OCI-LY1 (cell line): ENCODE results near the gene DLX6.

ENCODE experiments used
- H2AFZ ChIP-seq: fragments of 200-600 bp; sonication (generic), shearing (Covaris generic); 2 replicates; pipeline ENCODE4 v1.6.0; 2014; ENCODE audit warnings: antibody characterized with exemption, mild to moderate bottlenecking, low read length
- H3F3A ChIP-seq: fragments of 200-600 bp; sonication (generic), shearing (Covaris generic); 2 replicates; pipeline ENCODE4 v1.6.0; 2014; ENCODE audit warnings: mild to moderate bottlenecking, antibody characterized with exemption, low read length, moderate library complexity; ENCODE audit not compliant: insufficient read depth
- H3K27ac ChIP-seq: fragments of 200-600 bp; sonication (generic); 2 replicates; pipeline ENCODE4 v1.5.1; 2014; ENCODE audit warnings: low read length, mixed run types, mild to moderate bottlenecking, low read depth; ENCODE audit not compliant: poor library complexity, severe bottlenecking
- H3K27me3 ChIP-seq: fragments of 200-600 bp; sonication (generic); 2 replicates; pipeline ENCODE4 v1.6.0; 2014; ENCODE audit warnings: antibody characterized with exemption, mild to moderate bottlenecking, low read length, moderate library complexity; ENCODE audit not compliant: insufficient read depth
- H3K36me3 ChIP-seq: fragments of 200-600 bp; sonication (generic); 2 replicates; pipeline ENCODE4 v1.6.1; 2014; ENCODE audit warnings: mild to moderate bottlenecking, antibody characterized with exemption, low read length, moderate library complexity, mixed read lengths; ENCODE audit not compliant: insufficient read depth
- H3K4me1 ChIP-seq: fragments of 200-600 bp; sonication (generic); 2 replicates; pipeline ENCODE4 v1.5.1; 2014; ENCODE audit warnings: mild to moderate bottlenecking, low read length, moderate library complexity; ENCODE audit not compliant: insufficient read depth, severe bottlenecking
- H3K4me2 ChIP-seq: fragments of 200-600 bp; sonication (generic), shearing (Covaris generic); 2 replicates; pipeline ENCODE4 v1.6.1; 2014; ENCODE audit warnings: low read length
- H3K4me3 ChIP-seq: fragments of 200-600 bp; sonication (generic); 2 replicates; pipeline ENCODE4 v1.5.1; 2014; ENCODE audit warnings: low read length, low read depth, mild to moderate bottlenecking, mixed read lengths; ENCODE audit not compliant: poor library complexity, severe bottlenecking
- H3K79me2 ChIP-seq: fragments of 200-600 bp; shearing (Covaris generic); 2 replicates; pipeline ENCODE4 v1.6.1; 2016; ENCODE audit warnings: mixed run types, low read length, mixed read lengths; ENCODE audit not compliant: insufficient read depth
- H3K9ac ChIP-seq: fragments of 200-600 bp; sonication (generic), shearing (Covaris generic); 2 replicates; pipeline ENCODE4 v1.6.1; 2014; ENCODE audit warnings: mild to moderate bottlenecking, low read length, mixed read lengths
- H3K9me2 ChIP-seq: fragments of 200-600 bp; sonication (generic), shearing (Covaris generic); 2 replicates; pipeline ENCODE4 v1.6.1; 2014; ENCODE audit warnings: low read depth, mild to moderate bottlenecking, low read length, mixed read lengths
- H3K9me3 ChIP-seq: fragments of 200-600 bp; shearing (Covaris generic); 2 replicates; pipeline ENCODE4 v1.6.1; 2014; ENCODE audit warnings: low read length, mixed read lengths
- H4K20me1 ChIP-seq: fragments of 200-600 bp; sonication (generic), shearing (Covaris generic); 2 replicates; pipeline ENCODE4 v1.6.0; 2016; ENCODE audit warnings: mild to moderate bottlenecking, low read length; ENCODE audit not compliant: insufficient read depth
- CTCF ChIP-seq: fragments of 200-600 bp; sonication (generic), shearing (Covaris generic); IDR thresholded peaks from 2 replicates; pipeline ENCODE4 v1.5.1; 2017; ENCODE audit warnings: mild to moderate bottlenecking, antibody characterized with exemption, low read length, moderate library complexity, mixed read lengths
- EZH2 ChIP-seq: fragments of 200-600 bp; sonication (generic), shearing (Covaris generic); IDR thresholded peaks from 2 replicates; pipeline ENCODE4 v1.8.0; 2017; ENCODE audit warnings: borderline replicate concordance, mixed run types, mild to moderate bottlenecking, antibody characterized with exemption, low read length, moderate library complexity, mixed read lengths

DLX6 gene

GRCh38 chr7:96998744-96999143, 6.6 kb upstream of the DLX6 start:
- Histone ChIP-seq H2AFZ (no peak overlapping the region), H4K20me1 (no peaks in the 10 kb centered on the region), H3K4me1 (no peaks in the 10 kb centered on the region), H3K36me3 (no peaks in the 10 kb centered on the region), H3F3A (no peaks in the 10 kb centered on the region), H3K9ac (no peak overlapping the region), H3K27me3 (peaks cover 12% of the 10 kb centered on the region; the same call in 1 of the 2 replicates), H3K9me3 (no peaks in the 10 kb centered on the region), H3K27ac (no peak overlapping the region), H3K4me2 (no peak overlapping the region), H3K9me2 (no peaks in the 10 kb centered on the region), H3K79me2 (no peaks in the 10 kb centered on the region), H3K4me3 (no peak overlapping the region)
- no peak for TF ChIP-seq EZH2
- no peak for TF ChIP-seq CTCF

GRCh38 chr7:97001221-97001620, 4.1 kb upstream of the DLX6 start:
- H2AFZ ChIP-seq: no peak overlapping the region
- H4K20me1 ChIP-seq: no peaks in the 10 kb centered on the region
- TF ChIP-seq EZH2 (no peak), CTCF (no peak)
- H3K9me2 ChIP-seq: no peaks in the 10 kb centered on the region
- no peak overlapping the region for H3K9ac ChIP-seq
- no peaks in the 10 kb centered on the region for H3K9me3 ChIP-seq
- H3K4me2 ChIP-seq: no peak overlapping the region
- H3K79me2 ChIP-seq: no peaks in the 10 kb centered on the region
- H3K36me3 ChIP-seq: no peaks in the 10 kb centered on the region
- H3F3A ChIP-seq: no peaks in the 10 kb centered on the region
- H3K27ac ChIP-seq: no peak overlapping the region
- H3K27me3 ChIP-seq: peaks cover 10% of the 10 kb centered on the region; the same call in 1 of the 2 replicates
- H3K4me1 ChIP-seq: no peaks in the 10 kb centered on the region
- H3K4me3 ChIP-seq: no peak overlapping the region

- Histone ChIP-seq H3K4me3 (no peak overlapping the region), H3K27me3 (peaks cover 10% of the 10 kb centered on the region; the same call in 1 of the 2 replicates), H3K9me2 (no peaks in the 10 kb centered on the region), H3K9ac (no peak overlapping the region), H3K4me2 (no peak overlapping the region), H3K4me1 (no peaks in the 10 kb centered on the region), H3K79me2 (no peaks in the 10 kb centered on the region), H2AFZ (no peak overlapping the region), H3F3A (no peaks in the 10 kb centered on the region), H4K20me1 (no peaks in the 10 kb centered on the region), H3K27ac (no peak overlapping the region), H3K9me3 (no peaks in the 10 kb centered on the region), H3K36me3 (no peaks in the 10 kb centered on the region)
- TF ChIP-seq CTCF: no peak
- TF ChIP-seq EZH2: no peak
Observed at GRCh38 chr7:97001656-97002554, 3.4 kb upstream of the DLX6 start.
